Measurements from ENCODE around the gene TBATA.

The TBATA gene

GRCh38 chr10:70807556-70807955 lies 22.4 kb upstream of the TBATA start:
- DNase-seq, result no peak

- no peak for DNase-seq
Observed at GRCh38 chr10:70806841-70807240, 21.7 kb upstream of the TBATA start.

GRCh38 chr10:70805619-70806215 lies 20.5 kb upstream of the TBATA start:
- no peak for DNase-seq

GRCh38 chr10:70804421-70804808 lies 19.2 kb upstream of the TBATA start:
- DNase-seq, result no peak

- DNase-seq, result peak; percentile 81 to 95
Observed at GRCh38 chr10:70803775-70804420, 18.7 kb upstream of the TBATA start.

GRCh38 chr10:70801854-70802253 lies 16.7 kb upstream of the TBATA start:
- DNase-seq, result no peak

- DNase-seq, result no peak
Observed at GRCh38 chr10:70799124-70799523, 13.9 kb upstream of the TBATA start.

- DNase-seq, result no peak
Observed at GRCh38 chr10:70797840-70798239, 12.7 kb upstream of the TBATA start.

- no peak for DNase-seq
Observed at GRCh38 chr10:70795613-70796012, 10.4 kb upstream of the TBATA start.

GRCh38 chr10:70791386-70792039 lies 6.3 kb upstream of the TBATA start:
- DNase-seq, result no peak

GRCh38 chr10:70786799-70787415 lies 1.7 kb upstream of the TBATA start:
- DNase-seq, result no peak

GRCh38 chr10:70784471-70784870 lies 706 bp downstream of the TBATA start:
- no peak for DNase-seq

- no peak for DNase-seq
Observed at GRCh38 chr10:70784016-70784415, 1.2 kb downstream of the TBATA start.

GRCh38 chr10:70782746-70783680 lies 2.2 kb downstream of the TBATA start:
- no peak for DNase-seq

GRCh38 chr10:70782086-70782745 lies 3.0 kb downstream of the TBATA start:
- no peak for DNase-seq

- DNase-seq, result no peak
Observed at GRCh38 chr10:70781461-70782051, 3.6 kb downstream of the TBATA start.

- no peak for DNase-seq
Observed at GRCh38 chr10:70780772-70781171, 4.4 kb downstream of the TBATA start.

GRCh38 chr10:70780370-70780760 lies 4.8 kb downstream of the TBATA start:
- DNase-seq, result no peak

GRCh38 chr10:70779511-70780369 lies 5.4 kb downstream of the TBATA start:
- DNase-seq, result no peak

GRCh38 chr10:70779088-70779487 lies 6.1 kb downstream of the TBATA start:
- no peak for DNase-seq

Measured in NCI-H2081 (cell line).